ENCODE data around the gene BCAN.

- TF ChIP-seq RFX5 (IDR thresholded peaks at IDR 0.05; ENCODE audit: low read depth, low read length): no peak
- TF ChIP-seq CTCF (conservative IDR thresholded peaks at IDR 0.05; ENCODE audit: low read depth, low read length): no peak
- no peak for TF ChIP-seq POLR2A (IDR thresholded peaks at IDR 0.05; ENCODE audit: low read depth, low read length)
- no peak for TF ChIP-seq MXI1 (IDR thresholded peaks at IDR 0.05; ENCODE audit: borderline replicate concordance, low read depth, low read length)
- TF ChIP-seq SMC3 (IDR thresholded peaks at IDR 0.05; ENCODE audit: low read depth, low read length): no peak
- no peak for TF ChIP-seq RAD21 (IDR thresholded peaks at IDR 0.05; ENCODE audit: low read length)
Measured at GRCh38 chr1:156680056-156680455, 38.1 kb downstream of the BCAN start.

Measured in IMR-90 (cell line).